Esophagus muscularis mucosa (tissue), 4 donors: ENCODE results near the gene LHFPL2. TPM values are rescaled to one million over a fixed set of nuclear protein-coding genes. Genes with fewer than 3 reads are reported as not detected.

ENCODE experiments used
- DNase-seq: peaks from one replicate; pipeline ENCODE4 v3.0.0-alpha.2; 2017; ENCODE audit errors: extremely low spot score
- H3K27ac ChIP-seq, 4 donors: fragments of 200-600 bp; sonication (generic); replicated peaks in 1 of 4; 1 replicate in 3 of 4; 2 replicates in 1 of 4; pipeline ENCODE4 v1.5.1; 2016 to 2019; ENCODE audit warnings: mild to moderate bottlenecking in 1 of 4
- H3K27me3 ChIP-seq, 4 donors: fragments of 200-600 bp; sonication (generic); one replicate each; pipeline versions ENCODE4 v1.5.1 to v1.6.0; 2016 to 2019
- H3K36me3 ChIP-seq, 4 donors: fragments of 200-600 bp; sonication (generic); one replicate each; pipeline ENCODE4 v1.5.1; 2016 to 2019
- H3K4me1 ChIP-seq, 4 donors: fragments of 200-600 bp; sonication (generic); one replicate each; pipeline ENCODE4 v1.5.1; 2016 to 2019
- H3K4me3 ChIP-seq, 4 donors: fragments of 200-600 bp; sonication (generic); 1 replicate in 2 of 4; 2 replicates in 2 of 4; pipeline ENCODE4 v1.5.1; 2016 to 2019; ENCODE audit warnings: mild to moderate bottlenecking in 4 of 4, moderate library complexity in 1 of 4
- H3K9me3 ChIP-seq, 4 donors: fragments of 200-600 bp; sonication (generic); 1 replicate in 3 of 4; 2 replicates in 1 of 4; pipeline ENCODE4 v1.5.1; 2016 to 2019
- EP300 ChIP-seq: sonication (generic); formaldehyde crosslinking; IDR thresholded peaks from one replicate; pipeline ENCODE4 v1.6.1; 2017; ENCODE audit warnings: antibody characterized with exemption
- POLR2A ChIP-seq: fragments of 450-650 bp; IDR thresholded peaks from one replicate; pipeline ENCODE4 v1.6.1; 2017; ENCODE audit warnings: antibody characterized with exemption, moderate library complexity, mild to moderate bottlenecking, low read depth
- POLR2AphosphoS5 ChIP-seq, 2 donors: sonication (generic); formaldehyde crosslinking; IDR thresholded peaks; one replicate each; pipeline ENCODE4 v1.6.1; 2017; ENCODE audit warnings: antibody characterized with exemption in 2 of 2
- WGBS: methylation state at CpG from one replicate; pipeline ENCODE4 v1.1.5; 2018; 5-methylcytosine and 5-hydroxymethylcytosine counted together
- intact Hi-C: fragments of 100-400 bp; cut with DNase I; formaldehyde crosslinking; loops from one replicate; pipeline ENCODE4 v1.15.1; 2023
- total RNA-seq, 4 donors: library from RNA; depleted of rRNA; stranded (reverse); fragments of >200 nt; gene quantifications; one replicate each; pipeline versions ENCODE4 v1.1.0 to v1.2.1, GENCODE V29; 2016
- TF ChIP-seq, protein P1 (sequence below), 3 experiments: fragments of 200-600 bp in 2 of 3; fragments of 450-650 bp in 1 of 3; sonication (generic) in 2 of 3; IDR thresholded peaks; one replicate each; pipeline ENCODE4 v1.5.1; 2017 to 2019; ENCODE audit warnings: antibody characterized with exemption in 3 of 3, mild to moderate bottlenecking in 2 of 3, moderate library complexity in 1 of 3

Gene LHFPL2
- total RNA-seq, 4 donors from 2014 or later: 24.1 to 40.9 (median 28.1) TPM

DNA sequence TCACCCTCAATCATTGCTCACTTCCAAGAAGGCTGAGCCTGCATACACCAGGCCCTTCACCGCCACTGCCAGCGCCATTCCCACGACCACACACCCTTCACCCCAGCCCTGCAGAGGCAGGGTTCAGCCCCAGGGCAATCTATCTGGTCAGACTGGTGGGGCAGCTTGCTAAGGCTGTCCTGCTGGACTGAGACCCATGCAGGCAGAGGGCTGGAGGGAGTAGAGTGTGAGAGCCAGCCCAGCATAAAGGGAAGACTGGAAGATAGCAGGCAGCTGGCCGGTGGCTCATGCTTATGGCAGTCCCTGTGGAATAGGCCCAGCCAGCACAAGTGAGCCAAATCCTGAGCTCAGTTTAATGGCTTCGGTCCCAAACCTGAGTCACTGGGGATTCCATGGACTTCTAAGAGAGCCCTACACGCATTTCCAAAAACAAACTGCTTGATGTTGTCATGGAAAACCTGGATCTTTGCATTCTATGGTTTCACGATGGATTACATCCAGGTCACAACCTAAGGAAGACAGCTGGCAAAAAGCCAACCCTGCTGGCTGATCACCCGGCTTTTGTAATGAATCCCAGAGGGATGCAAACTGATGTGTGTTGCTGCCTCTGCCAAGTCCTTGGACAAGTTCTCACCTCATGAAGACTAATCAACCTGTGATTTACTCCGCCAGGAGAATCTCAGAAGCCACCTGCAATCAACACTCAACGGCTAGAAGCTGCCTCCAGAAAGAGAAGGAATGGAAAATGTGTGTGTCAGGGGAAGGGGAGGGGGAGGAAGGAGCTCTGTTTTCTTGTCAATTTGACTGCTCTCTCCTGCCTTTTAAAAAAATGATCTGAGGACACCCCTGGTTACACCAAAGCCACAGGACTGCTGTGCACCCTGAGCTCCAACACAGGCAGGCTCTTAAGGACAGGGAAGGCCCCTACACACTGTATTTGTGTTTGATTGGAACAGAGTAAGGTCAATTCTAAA lies 143.6 kb downstream of the LHFPL2 start:
- H3K36me3 ChIP-seq: no peaks in the 10 kb centered on the region
- DNase-seq: peak; percentile 97
- peak overlapping the region; percentile 76 to 81 (median 80) for H3K27ac ChIP-seq
- no peak for TF ChIP-seq EP300
- TF ChIP-seq POLR2AphosphoS5 (IDR thresholded peaks at IDR 0.05): peak; percentile 64 to 75
- 10% methylated on average over 9 of the region's 10 CpGs for WGBS
- no peaks in the 10 kb centered on the region for H3K27me3 ChIP-seq
- H3K4me1 ChIP-seq: peaks cover 46 to 95% (median 89%) of the 10 kb centered on the region in 4 donors
- H3K4me3 ChIP-seq: no peak overlapping the region
- intact Hi-C loops: no loop called here
- no peaks in the 10 kb centered on the region for H3K9me3 ChIP-seq

DNA sequence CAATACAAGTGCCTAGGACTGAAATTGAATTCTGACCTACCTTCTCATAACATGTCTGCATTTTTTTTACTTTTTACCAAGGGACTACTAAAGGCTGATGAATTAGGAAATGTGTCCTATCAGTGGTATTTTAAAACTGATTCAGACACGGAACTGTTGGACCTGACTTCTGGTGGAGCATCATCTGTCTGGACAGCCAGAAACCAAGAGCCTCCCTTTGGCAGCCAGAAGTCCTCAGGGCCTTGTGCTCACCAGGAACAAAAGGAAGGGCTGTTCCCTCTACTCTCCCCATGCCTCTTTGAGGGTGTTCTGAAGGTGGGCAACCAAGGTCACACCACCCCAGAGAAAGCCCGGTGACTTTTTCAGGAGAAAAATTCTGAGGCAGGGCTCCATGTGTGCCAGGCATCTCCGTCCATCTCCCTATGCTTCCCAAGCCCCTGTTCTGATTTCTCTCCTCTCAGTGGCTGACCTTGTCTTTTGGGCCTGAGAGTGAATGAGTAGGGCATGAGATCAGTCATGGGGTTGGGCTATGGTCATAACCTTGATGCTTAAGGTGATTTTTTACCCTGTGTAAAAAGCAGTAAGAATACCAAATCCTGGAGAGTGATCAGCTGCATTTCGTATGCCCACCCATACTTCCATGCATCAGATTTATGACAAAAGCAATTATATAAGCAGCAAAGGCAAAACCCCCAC lies 144.5 kb downstream of the LHFPL2 start:
- intact Hi-C loops: no loop called here
- peaks cover 41 to 93% (median 82%) of the 10 kb centered on the region in 4 donors for H3K4me1 ChIP-seq
- no peaks in the 10 kb centered on the region for H3K9me3 ChIP-seq
- 86% methylated on average over 4 of the region's 4 CpGs for WGBS
- H3K36me3 ChIP-seq: no peaks in the 10 kb centered on the region
- no peak overlapping the region for H3K4me3 ChIP-seq
- peak overlapping the region; percentile 76 to 81 (median 80) for H3K27ac ChIP-seq
- H3K27me3 ChIP-seq: no peaks in the 10 kb centered on the region
- TF ChIP-seq EP300: no peak
- no peak for TF ChIP-seq POLR2AphosphoS5 (IDR thresholded peaks at IDR 0.05)
- DNase-seq: no peak

DNA sequence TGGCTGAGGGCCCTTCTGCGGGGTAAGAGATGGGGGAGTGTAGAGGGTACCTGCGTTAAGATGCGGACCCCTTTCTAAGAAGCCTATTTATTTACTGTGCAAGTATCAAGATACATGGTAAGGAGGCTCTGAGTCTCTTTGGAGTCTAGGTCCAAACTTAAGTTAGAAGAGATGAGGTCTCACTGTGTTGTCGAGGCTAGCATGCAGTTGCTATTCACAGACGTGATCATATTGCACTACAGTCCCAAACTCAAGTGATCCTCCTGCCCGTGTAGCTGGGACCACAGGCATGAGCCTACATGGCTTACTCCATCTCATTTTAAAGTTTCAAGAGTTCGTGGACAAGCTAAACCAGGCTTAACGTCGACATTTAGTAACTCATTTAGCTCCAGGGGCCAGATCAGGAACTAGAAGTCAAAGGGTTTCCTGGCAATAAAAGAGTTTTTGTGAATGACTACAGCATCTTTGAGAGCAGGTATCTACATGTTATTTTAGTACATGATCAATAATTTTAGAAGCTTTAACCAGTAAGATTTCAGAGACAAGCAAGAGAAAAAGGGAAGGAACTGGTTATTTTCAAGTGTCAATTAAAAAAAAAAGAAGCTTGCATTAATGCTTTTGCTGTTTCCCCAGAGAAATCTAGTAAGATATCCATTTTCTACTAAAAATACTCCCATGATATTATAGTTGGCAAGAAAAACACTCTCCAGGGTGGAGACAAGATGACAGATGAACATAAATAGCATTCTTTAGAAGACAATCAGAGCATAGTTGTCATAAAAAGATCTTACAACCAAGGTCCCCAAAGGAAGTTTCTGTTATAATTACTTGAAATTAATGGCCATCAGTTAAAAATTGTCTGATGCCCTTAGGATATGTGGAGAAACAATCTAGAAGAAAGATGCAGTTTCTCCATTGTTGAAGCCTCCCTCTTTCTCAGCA lies 146.9 kb downstream of the LHFPL2 start:
- Histone ChIP-seq H3K27ac (peak overlapping the region; percentile 25 to 61 (median 46)), H3K27me3 (no peaks in the 10 kb centered on the region)
- TF ChIP-seq EP300: no peak

DNA sequence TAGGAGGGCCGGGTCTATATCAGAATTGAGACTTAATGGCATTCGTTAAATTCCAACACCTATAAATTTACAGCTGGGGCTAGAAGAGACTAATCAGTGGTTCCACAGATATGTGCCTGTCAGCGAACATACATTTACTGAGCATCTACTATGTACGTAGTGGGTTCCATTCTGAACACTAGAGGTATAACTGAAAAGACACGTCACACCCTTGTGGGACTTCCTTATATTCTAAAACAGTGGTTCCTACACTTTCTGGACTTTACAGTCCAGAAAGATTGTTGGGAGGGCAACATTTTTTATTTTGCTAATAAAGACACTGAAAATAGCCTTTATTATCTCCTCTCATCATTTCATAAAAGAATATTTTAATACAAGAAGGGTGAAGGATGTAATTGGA lies 147.7 kb downstream of the LHFPL2 start:
- DNase-seq: no peak
- H3K4me3 ChIP-seq: no peak overlapping the region
- peak overlapping the region in 2 of 4 donors; percentile 54 to 61 for H3K27ac ChIP-seq
- H3K27me3 ChIP-seq: no peaks in the 10 kb centered on the region
- TF ChIP-seq POLR2A: no peak
- TF ChIP-seq, protein P1, sequence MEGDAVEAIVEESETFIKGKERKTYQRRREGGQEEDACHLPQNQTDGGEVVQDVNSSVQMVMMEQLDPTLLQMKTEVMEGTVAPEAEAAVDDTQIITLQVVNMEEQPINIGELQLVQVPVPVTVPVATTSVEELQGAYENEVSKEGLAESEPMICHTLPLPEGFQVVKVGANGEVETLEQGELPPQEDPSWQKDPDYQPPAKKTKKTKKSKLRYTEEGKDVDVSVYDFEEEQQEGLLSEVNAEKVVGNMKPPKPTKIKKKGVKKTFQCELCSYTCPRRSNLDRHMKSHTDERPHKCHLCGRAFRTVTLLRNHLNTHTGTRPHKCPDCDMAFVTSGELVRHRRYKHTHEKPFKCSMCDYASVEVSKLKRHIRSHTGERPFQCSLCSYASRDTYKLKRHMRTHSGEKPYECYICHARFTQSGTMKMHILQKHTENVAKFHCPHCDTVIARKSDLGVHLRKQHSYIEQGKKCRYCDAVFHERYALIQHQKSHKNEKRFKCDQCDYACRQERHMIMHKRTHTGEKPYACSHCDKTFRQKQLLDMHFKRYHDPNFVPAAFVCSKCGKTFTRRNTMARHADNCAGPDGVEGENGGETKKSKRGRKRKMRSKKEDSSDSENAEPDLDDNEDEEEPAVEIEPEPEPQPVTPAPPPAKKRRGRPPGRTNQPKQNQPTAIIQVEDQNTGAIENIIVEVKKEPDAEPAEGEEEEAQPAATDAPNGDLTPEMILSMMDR (IDR thresholded peaks at IDR 0.05): no peak
- no peak for TF ChIP-seq POLR2AphosphoS5 (IDR thresholded peaks at IDR 0.05)
- TF ChIP-seq EP300: no peak
- H3K9me3 ChIP-seq: no peaks in the 10 kb centered on the region
- H3K4me1 ChIP-seq: peaks cover 52 to 91% (median 79%) of the 10 kb centered on the region in 4 donors
- intact Hi-C loops: no loop called here
- WGBS: 93% methylated on average over 5 of the region's 5 CpGs
- H3K36me3 ChIP-seq: no peaks in the 10 kb centered on the region

More for the DNA sequence above, 146.9 kb downstream of the LHFPL2 start:
- peaks cover 52 to 91% (median 79%) of the 10 kb centered on the region in 4 donors for H3K4me1 ChIP-seq
- intact Hi-C loops: no loop called here
- DNase-seq: peak; percentile 83
- H3K36me3 ChIP-seq: no peaks in the 10 kb centered on the region
- H3K4me3 ChIP-seq: no peak overlapping the region
- 55% methylated on average over 9 of the region's 9 CpGs for WGBS
- no peaks in the 10 kb centered on the region for H3K9me3 ChIP-seq

DNA sequence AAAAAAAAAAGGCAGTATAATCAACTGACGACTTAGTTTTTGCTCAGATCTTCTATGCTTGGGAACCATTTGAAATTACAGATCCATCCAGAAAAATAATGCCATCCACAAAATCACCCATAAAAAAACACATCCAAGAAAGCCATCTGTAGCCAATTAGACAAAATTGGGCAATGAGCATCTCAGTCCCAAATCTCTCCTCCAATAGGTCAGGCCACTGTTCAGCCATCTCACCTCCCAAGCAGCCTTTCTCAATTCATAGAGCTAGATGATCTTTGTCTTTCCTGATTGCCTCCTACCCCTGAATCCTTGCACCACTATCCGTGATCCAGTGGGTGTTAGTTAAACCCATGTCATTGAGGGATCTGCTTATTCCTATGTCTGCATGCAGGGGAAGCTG lies 148.5 kb downstream of the LHFPL2 start:
- Histone ChIP-seq H3K27me3 (no peaks in the 10 kb centered on the region), H3K4me3 (no peak overlapping the region), H3K9me3 (no peaks in the 10 kb centered on the region), H3K27ac (no peak overlapping the region), H3K36me3 (no peaks in the 10 kb centered on the region), H3K4me1 (peaks cover 44 to 89% (median 74%) of the 10 kb centered on the region in 4 donors)
- WGBS: 74% methylated on average over 2 of the region's 2 CpGs
- TF ChIP-seq POLR2AphosphoS5 (IDR thresholded peaks at IDR 0.05) (no peak), POLR2A (no peak), EP300 (no peak)
- TF ChIP-seq, protein P1 (IDR thresholded peaks at IDR 0.05): no peak
- intact Hi-C loops: no loop called here
- peak; percentile 64 for DNase-seq
